NB4 (cell line): ENCODE results near the gene APH1B.

Experiments used
- CTCF ChIP-seq: IDR thresholded peaks from one replicate; pipeline ENCODE4 v1.5.1; 2012; ENCODE audit warnings: low read depth, low read length
- POLR2A ChIP-seq: IDR thresholded peaks from 2 replicates; pipeline ENCODE4 v1.6.1; 2011; ENCODE audit warnings: mild to moderate bottlenecking; ENCODE audit not compliant: insufficient read length; ENCODE audit errors: extremely low read depth

GRCh38 chr15:63344731-63345390, 67.5 kb downstream of the APH1B start:
- no peak for TF ChIP-seq CTCF
- TF ChIP-seq POLR2A = no peak
